OCI-M1 (cell line): ENCODE measurements around the gene UBTF.

Experiments used
- DNase-seq: peaks from one replicate; lab custom pipeline; 2025; lab: John Stamatoyannopoulos, UW

UBTF gene

GRCh38 chr17:44171931-44172455 is 47.5 kb downstream of the UBTF start:
- no peak for DNase-seq

- no peak for DNase-seq
Observed at GRCh38 chr17:44170499-44171201, 48.8 kb downstream of the UBTF start, which contains the start of gene ASB16. ASB16 (plus strand) TSS chr17:44170704; CDS start chr17:44170790, 86 bp downstream.

GRCh38 chr17:44170135-44170498 is 49.4 kb downstream of the UBTF start:
- DNase-seq, result no peak

GRCh38 chr17:44167181-44167861 is 52.2 kb downstream of the UBTF start:
- DNase-seq, result no peak

GRCh38 chr17:44164476-44164875 is 55.0 kb downstream of the UBTF start:
- DNase-seq, result no peak

GRCh38 chr17:44159519-44160210 is 59.8 kb downstream of the UBTF start:
- DNase-seq, result peak; percentile 98

GRCh38 chr17:44155488-44155887 is 64.0 kb downstream of the UBTF start:
- DNase-seq, result no peak
